NCI-H1436 treated with DMSO at 0.1 percent for 48 hours (cell line): Measurements from ENCODE around the gene KRT7.

ENCODE experiments used
- DNase-seq: peaks from one replicate; lab custom pipeline; 2025; lab: John Stamatoyannopoulos, UW

KRT7 gene

GRCh38 chr12:52232674-52233461 lies at the start of gene KRT7:
Gene KRT7, plus strand, starts transcription at chr12:52233243. Its CDS starts 54 bp downstream, at chr12:52233297.
- no peak for DNase-seq

- no peak for DNase-seq
These were observed 49.5 kb upstream of the KRT7 start for GRCh38 chr12:52183544-52183910.

GRCh38 chr12:52183971-52184370 lies 49.1 kb upstream of the KRT7 start:
- no peak for DNase-seq

- DNase-seq = no peak
These were observed 48.2 kb upstream of the KRT7 start for GRCh38 chr12:52184813-52185212.

GRCh38 chr12:52185400-52185967 lies 47.6 kb upstream of the KRT7 start:
- DNase-seq = no peak

GRCh38 chr12:52186118-52186840 lies 46.8 kb upstream of the KRT7 start:
- DNase-seq = no peak

GRCh38 chr12:52187206-52187605 lies 45.8 kb upstream of the KRT7 start:
- no peak for DNase-seq

GRCh38 chr12:52187640-52188039 lies 45.4 kb upstream of the KRT7 start:
- DNase-seq = no peak

GRCh38 chr12:52188658-52189057 lies 44.4 kb upstream of the KRT7 start:
- DNase-seq = no peak

- no peak for DNase-seq
These were observed 43.5 kb upstream of the KRT7 start for GRCh38 chr12:52189376-52190174.

- no peak for DNase-seq
These were observed 41.9 kb upstream of the KRT7 start for GRCh38 chr12:52190860-52191729.

- peak; percentile 52 for DNase-seq
These were observed 40.9 kb upstream of the KRT7 start, which contains the start of gene KRT80 for GRCh38 chr12:52191841-52192791. Gene KRT80, minus strand, starts transcription at chr12:52192014. Its CDS starts 112 bp downstream, at chr12:52191902.

- DNase-seq = no peak
These were observed 39.5 kb upstream of the KRT7 start for GRCh38 chr12:52193532-52193931.

GRCh38 chr12:52193991-52194390 lies 39.1 kb upstream of the KRT7 start:
- DNase-seq = no peak

GRCh38 chr12:52195065-52195730 lies 37.8 kb upstream of the KRT7 start:
- no peak for DNase-seq

GRCh38 chr12:52197371-52198231 lies 35.4 kb upstream of the KRT7 start:
- DNase-seq = no peak

GRCh38 chr12:52198454-52199215 lies 34.4 kb upstream of the KRT7 start:
- DNase-seq = no peak
